ENCODE data around the gene NFASC.

The NFASC gene

GRCh38 chr1:205016075-205016474 is 145.4 kb downstream of the NFASC start:
- no peak for DNase-seq

- no peak for DNase-seq
Observed at GRCh38 chr1:205016584-205016983, 145.9 kb downstream of the NFASC start.

GRCh38 chr1:205017001-205017400 is 146.3 kb downstream of the NFASC start:
- no peak for DNase-seq

GRCh38 chr1:205017766-205018165 is 147.1 kb downstream of the NFASC start:
- no peak for DNase-seq

GRCh38 chr1:205018381-205018780 is 147.7 kb downstream of the NFASC start:
- DNase-seq, result no peak

- no peak for DNase-seq
Observed at GRCh38 chr1:205020466-205020865, 149.8 kb downstream of the NFASC start.

GRCh38 chr1:205024679-205025078 is 154.0 kb downstream of the NFASC start:
- DNase-seq, result no peak

- DNase-seq, result no peak
Observed at GRCh38 chr1:205025239-205025638, 154.6 kb downstream of the NFASC start.

- DNase-seq, result no peak
Observed at GRCh38 chr1:205026181-205026580, 155.5 kb downstream of the NFASC start.

GRCh38 chr1:205028390-205028789 is 157.7 kb downstream of the NFASC start:
- no peak for DNase-seq

- DNase-seq, result no peak
Observed at GRCh38 chr1:205028924-205029323, 158.3 kb downstream of the NFASC start.

GRCh38 chr1:205030241-205030640 is 159.6 kb downstream of the NFASC start:
- no peak for DNase-seq

- no peak for DNase-seq
Observed at GRCh38 chr1:205030896-205031295, 160.2 kb downstream of the NFASC start.

- DNase-seq, result no peak
Observed at GRCh38 chr1:205032508-205032907, 161.8 kb downstream of the NFASC start.

GRCh38 chr1:205037539-205037938 is 166.9 kb downstream of the NFASC start:
- no peak for DNase-seq

- no peak for DNase-seq
Observed at GRCh38 chr1:205038132-205038786, 167.6 kb downstream of the NFASC start.

- DNase-seq, result no peak
Observed at GRCh38 chr1:205041001-205041715, 170.5 kb downstream of the NFASC start.

- no peak for DNase-seq
Observed at GRCh38 chr1:205041998-205042910, 171.6 kb downstream of the NFASC start.

GRCh38 chr1:205042911-205043806 is 172.5 kb downstream of the NFASC start, which contains the start of gene CNTN2:
Gene CNTN2, plus strand, starts transcription at chr1:205043212. Its CDS starts 9,974 bp downstream, at chr1:205053186.
- no peak for DNase-seq

- no peak for DNase-seq
Observed at GRCh38 chr1:205043866-205044265, 173.2 kb downstream of the NFASC start.

GRCh38 chr1:205044741-205045140 is 174.1 kb downstream of the NFASC start:
- DNase-seq, result no peak

GRCh38 chr1:205045146-205045545 is 174.5 kb downstream of the NFASC start:
- DNase-seq, result no peak

Data from activated effector memory CD4-positive, alpha-beta T cell treated with Interleukin-2 at 50 U/mL for 16 hours (primary cell).